HepG2 (cell line): ENCODE measurements around the gene RNF208. TPM values are rescaled to one million over a fixed set of nuclear protein-coding genes. Genes with fewer than 3 reads are reported as not detected.

Source experiments
- ZBTB40 ChIP-seq, 2 experiments: fragments of 450-650 bp in 1 of 2; sonication (generic) in 1 of 2; formaldehyde crosslinking in 1 of 2; IDR thresholded peaks; 2 replicates each; pipeline versions ENCODE4 v1.6.1 to v1.8.0; 2016 to 2022; ENCODE audit warnings: antibody characterized with exemption in 1 of 2, mild to moderate bottlenecking in 1 of 2, missing genetic modification reagents in 1 of 2
- polyA plus RNA-seq, 8 experiments: library from polyadenylated mRNA; depleted of rRNA in 3 of 8; stranded (reverse) in 7 of 8; unstranded in 1 of 8; fragments of >200 nt; fragmentation: Illumina TruSeq in 4 of 8; extraction: Trizol in 4 of 8; gene quantifications; 2 replicates each; pipeline versions ENCODE4 v1.2.1 to v1.2.3, GENCODE V29; 2011 to 2016; ENCODE audit warnings: low read depth in 4 of 8, missing spikeins in 1 of 8, mixed read lengths in 1 of 8; ENCODE audit not compliant: insufficient read depth in 1 of 8
- total RNA-seq, 5 experiments: library from RNA; depleted of rRNA; stranded (reverse); fragments of >200 nt; fragmentation: Illumina TruSeq; extraction: Trizol; gene quantifications; 2 replicates each; pipeline ENCODE4 v1.2.3, GENCODE V29; 2016; ENCODE audit warnings: low read depth in 1 of 5

The RNF208 gene
- total and polyA plus RNA-seq, 2 of the 13 experiments (the other 11 are each of a cell fraction or from before 2014, with no cell fraction given) = 1.6 to 2.1 TPM

GRCh38 chr9:137225699-137226331 lies 3.8 kb upstream of the RNF208 start (continued):
- TF ChIP-seq ZBTB40 (IDR thresholded peaks at IDR 0.05) (no peak), ZBTB40 (CRISPR knock-in tag; IDR thresholded peaks at IDR 0.05) (0 out of 2 replicates have a peak, but pooled peaks have one; percentile 14)
